HepG2 (cell line): ENCODE data around the gene VWA7. TPM values are rescaled to one million over a fixed set of nuclear protein-coding genes. Genes with fewer than 3 reads are reported as not detected.

Experiments
- BRCA1 ChIP-seq: sonication (generic); formaldehyde crosslinking; IDR thresholded peaks from 2 replicates; pipeline ENCODE4 v1.4.0; 2020; ENCODE audit warnings: missing genetic modification reagents
- E2F5 ChIP-seq: sonication (generic); formaldehyde crosslinking; conservative IDR thresholded peaks from 2 replicates; pipeline ENCODE4 v1.4.0; 2020; ENCODE audit warnings: missing genetic modification reagents
- FOXA3 ChIP-seq: IDR thresholded peaks from 2 replicates; pipeline ENCODE4 v1.6.1; 2016; ENCODE audit warnings: missing genetic modification reagents, missing compliant biosample characterization
- GTF2F1 ChIP-seq: fragments of 150-350 bp; IDR thresholded peaks from 2 replicates; pipeline ENCODE4 v1.6.1; 2014; ENCODE audit warnings: low read length
- LRRFIP1 ChIP-seq: sonication (generic); formaldehyde crosslinking; conservative IDR thresholded peaks from 2 replicates; pipeline ENCODE4 v1.4.0; 2020; ENCODE audit warnings: missing genetic modification reagents
- NR2F6 ChIP-seq, 2 experiments: IDR thresholded peaks; 2 replicates each; pipeline ENCODE4 v1.6.1; 2016; ENCODE audit warnings: antibody characterized with exemption in 1 of 2, mild to moderate bottlenecking in 1 of 2
- RARA ChIP-seq: IDR thresholded peaks from 2 replicates; pipeline ENCODE4 v1.6.1; 2016; ENCODE audit warnings: missing genetic modification reagents, missing compliant biosample characterization
- YEATS4 ChIP-seq: sonication (generic); formaldehyde crosslinking; IDR thresholded peaks from 2 replicates; pipeline ENCODE4 v1.4.0; 2020; ENCODE audit warnings: missing genetic modification reagents, borderline replicate concordance
- ZBTB3 ChIP-seq: sonication (generic); formaldehyde crosslinking; IDR thresholded peaks from 2 replicates; pipeline ENCODE4 v1.4.0; 2020; ENCODE audit warnings: low read depth, mild to moderate bottlenecking, moderate library complexity, missing genetic modification reagents, borderline replicate concordance
- ZFP82 ChIP-seq: sonication (generic); formaldehyde crosslinking; IDR thresholded peaks from 2 replicates; pipeline ENCODE4 v1.5.1; 2020; ENCODE audit warnings: mild to moderate bottlenecking, missing genetic modification reagents, borderline replicate concordance
- ZNF605 ChIP-seq: sonication (generic); formaldehyde crosslinking; IDR thresholded peaks from 2 replicates; pipeline ENCODE4 v1.8.0; 2022; ENCODE audit warnings: mild to moderate bottlenecking, missing genetic modification reagents
- ZNF788 ChIP-seq: sonication (generic); formaldehyde crosslinking; IDR thresholded peaks from 2 replicates; pipeline ENCODE4 v1.5.0; 2020; ENCODE audit warnings: mild to moderate bottlenecking, missing genetic modification reagents, borderline replicate concordance
- polyA plus RNA-seq, 8 experiments: library from polyadenylated mRNA; depleted of rRNA in 3 of 8; stranded (reverse) in 7 of 8; unstranded in 1 of 8; fragments of >200 nt; fragmentation: Illumina TruSeq in 4 of 8; extraction: Trizol in 4 of 8; gene quantifications; 2 replicates each; pipeline versions ENCODE4 v1.2.1 to v1.2.3, GENCODE V29; 2011 to 2016; ENCODE audit warnings: low read depth in 4 of 8, missing spikeins in 1 of 8, mixed read lengths in 1 of 8; ENCODE audit not compliant: insufficient read depth in 1 of 8
- total RNA-seq, 5 experiments: library from RNA; depleted of rRNA; stranded (reverse); fragments of >200 nt; fragmentation: Illumina TruSeq; extraction: Trizol; gene quantifications; 2 replicates each; pipeline ENCODE4 v1.2.3, GENCODE V29; 2016; ENCODE audit warnings: low read depth in 1 of 5

The VWA7 gene
- total and polyA plus RNA-seq, 2 of the 13 experiments (the other 11 are each of a cell fraction or from before 2014, with no cell fraction given): 0.86 to 3.3 TPM

GRCh38 chr6:31822036-31822821, 45.1 kb upstream of the VWA7 start (continued):
- TF ChIP-seq NR2F6 (IDR thresholded peaks at IDR 0.05): no peak
- peak; percentile 39 for TF ChIP-seq NR2F6 (CRISPR knock-in tag; IDR thresholded peaks at IDR 0.05)
- TF ChIP-seq RARA: peak; percentile 50; the same call in 1 of the 2 replicates
- TF ChIP-seq GTF2F1: 0 out of 2 replicates have a peak, but pooled peaks have one; percentile 40
- peak; percentile 60; the same call in 1 of the 2 replicates for TF ChIP-seq YEATS4 (CRISPR knock-in tag)
- TF ChIP-seq ZFP82 (CRISPR knock-in tag): no peak
- no peak for TF ChIP-seq ZBTB3 (CRISPR knock-in tag)
- no peak for TF ChIP-seq FOXA3 (CRISPR knock-in tag)
- peak; percentile 79 for TF ChIP-seq ZNF605 (CRISPR knock-in tag)
- no peak for TF ChIP-seq E2F5
- TF ChIP-seq BRCA1: no peak
- TF ChIP-seq LRRFIP1 (CRISPR knock-in tag): no peak
- TF ChIP-seq ZNF788 (CRISPR knock-in tag): peak; percentile 42; the same call in 1 of the 2 replicates
